IMR-90 (cell line): ENCODE data around the gene CENPF. TPM values are rescaled to one million over a fixed set of nuclear protein-coding genes. Genes with fewer than 3 reads are reported as not detected.

Experiments used
- ATAC-seq: fragments of 200-7000 bp; cut with Tn5 transposase; 2 replicates; pipeline ENCODE4 v1.9.1; 2020; ENCODE audit warnings: low read depth, mild to moderate bottlenecking, moderate library complexity
- BruUV-seq: library from RNA; stranded (reverse); fragments of 400-500 nt; replicated peaks from 2 replicates; lab custom pipeline; 2021; lab: Mats Ljungman, UMichigan
- CTCF ChIA-PET: fragments of 300-600 bp; formaldehyde crosslinking; extraction: SDS; loops from one replicate; lab custom pipeline; 2021; ENCODE audit warnings: antibody characterized with exemption; lab: Yijun Ruan, JAX
- POLR2A ChIA-PET: fragments of 300-600 bp; sonication (Branson Sonifier 250); formaldehyde crosslinking; loops from one replicate; lab custom pipeline; 2022; ENCODE audit warnings: antibody characterized with exemption; ENCODE audit not compliant: unreplicated experiment; lab: Charles Lee
- DNase-seq: peaks from one replicate; pipeline ENCODE4 v3.0.0; 2013
- H2AFZ ChIP-seq: replicated peaks from 2 replicates; pipeline ENCODE3; 2013; ENCODE audit warnings: low read length, mild to moderate bottlenecking; ENCODE audit not compliant: poor library complexity
- H2AK5ac ChIP-seq: 2 replicates; pipeline ENCODE4 v1.6.1; 2013; ENCODE audit warnings: low read depth, low read length, inconsistent platforms
- H2AK9ac ChIP-seq: replicated peaks from 2 replicates; pipeline ENCODE3; 2013; ENCODE audit warnings: mild to moderate bottlenecking, low read depth, low read length, moderate library complexity; ENCODE audit not compliant: poor library complexity
- H2BK120ac ChIP-seq: 2 replicates; pipeline ENCODE4 v1.6.1; 2013; ENCODE audit warnings: low read depth, low read length, inconsistent platforms
- H2BK15ac ChIP-seq: 3 replicates; pipeline ENCODE4 v1.6.1; 2013; ENCODE audit warnings: low read depth, low read length, inconsistent platforms
- H2BK20ac ChIP-seq: 2 replicates; pipeline ENCODE4 v1.6.1; 2013; ENCODE audit warnings: low read depth, mild to moderate bottlenecking, inconsistent platforms, low read length, moderate library complexity
- H2BK5ac ChIP-seq: 2 replicates; pipeline ENCODE4 v1.6.1; 2013; ENCODE audit warnings: mild to moderate bottlenecking, low read depth, low read length, inconsistent platforms; ENCODE audit not compliant: poor library complexity, severe bottlenecking
- H3K14ac ChIP-seq: replicated peaks from 2 replicates; pipeline ENCODE4 v1.6.1; 2013; ENCODE audit warnings: low read depth, low read length, inconsistent platforms
- H3K18ac ChIP-seq: 2 replicates; pipeline ENCODE4 v1.6.1; 2013; ENCODE audit warnings: low read depth, low read length, control low read depth
- H3K23ac ChIP-seq: 2 replicates; pipeline ENCODE4 v1.6.1; 2013; ENCODE audit warnings: low read depth, low read length, inconsistent platforms
- H3K27ac ChIP-seq: 2 replicates; pipeline ENCODE4 v1.5.1; 2013; ENCODE audit warnings: mild to moderate bottlenecking, control low read depth, low read length; ENCODE audit not compliant: insufficient read depth
- H3K27me3 ChIP-seq: 2 replicates; pipeline ENCODE4 v1.6.1; 2013; ENCODE audit warnings: low read length; ENCODE audit not compliant: control insufficient read depth, insufficient read depth
- H3K36me3 ChIP-seq: 2 replicates; pipeline ENCODE4 v1.6.1; 2013; ENCODE audit warnings: low read length, mixed read lengths; ENCODE audit not compliant: control insufficient read depth, insufficient read depth
- H3K4ac ChIP-seq: 2 replicates; pipeline ENCODE4 v1.6.1; 2013; ENCODE audit warnings: low read depth, low read length, inconsistent platforms
- H3K4me1 ChIP-seq: 2 replicates; pipeline ENCODE4 v1.6.1; 2013; ENCODE audit warnings: low read length, mixed read lengths; ENCODE audit not compliant: control insufficient read depth, insufficient read depth
- H3K4me2 ChIP-seq: 2 replicates; pipeline ENCODE4 v1.6.1; 2013; ENCODE audit warnings: low read depth, mild to moderate bottlenecking, control low read depth, low read length, moderate library complexity
- H3K4me3 ChIP-seq: 2 replicates; pipeline ENCODE4 v1.5.1; 2013; ENCODE audit warnings: low read depth, mild to moderate bottlenecking, control low read depth, low read length, moderate library complexity; ENCODE audit not compliant: insufficient read depth
- H3K56ac ChIP-seq: 2 replicates; pipeline ENCODE4 v1.6.1; 2013; ENCODE audit warnings: low read length, inconsistent platforms; ENCODE audit not compliant: insufficient read depth; ENCODE audit errors: extremely low read depth
- H3K79me1 ChIP-seq, 2 experiments: 2 replicates each; pipeline ENCODE4 v1.6.1; 2013; ENCODE audit warnings: low read length in 2 of 2, inconsistent platforms in 1 of 2, low read depth in 1 of 2
- H3K9ac ChIP-seq: 2 replicates; pipeline ENCODE4 v1.6.1; 2013; ENCODE audit warnings: low read depth, low read length, control low read depth
- H3K9me1 ChIP-seq: 2 replicates; pipeline ENCODE4 v1.6.1; 2013; ENCODE audit warnings: low read length, inconsistent platforms; ENCODE audit not compliant: insufficient read depth
- H3K9me3 ChIP-seq: 2 replicates; pipeline ENCODE4 v1.6.1; 2013; ENCODE audit warnings: low read length; ENCODE audit not compliant: control insufficient read depth, insufficient read depth
- H4K20me1 ChIP-seq: 2 replicates; pipeline ENCODE4 v1.6.1; 2013; ENCODE audit warnings: low read length, inconsistent platforms; ENCODE audit not compliant: insufficient read depth
- H4K5ac ChIP-seq: 2 replicates; pipeline ENCODE4 v1.6.1; 2013; ENCODE audit warnings: mild to moderate bottlenecking, low read depth, low read length, control low read depth
- H4K8ac ChIP-seq, 2 experiments: 2 replicates each; pipeline ENCODE4 v1.6.1; 2013; ENCODE audit warnings: low read depth in 2 of 2, low read length in 2 of 2, control low read depth in 1 of 2, inconsistent platforms in 1 of 2
- H4K91ac ChIP-seq: 2 replicates; pipeline ENCODE4 v1.6.1; 2013; ENCODE audit warnings: low read depth, low read length, inconsistent platforms; ENCODE audit not compliant: insufficient read depth
- BHLHE40 ChIP-seq: fragments of 150-350 bp; IDR thresholded peaks from 2 replicates; pipeline ENCODE4 v1.6.1; 2016; ENCODE audit warnings: mild to moderate bottlenecking, low read depth, low read length
- CEBPB ChIP-seq: IDR thresholded peaks from 2 replicates; pipeline ENCODE4 v1.6.1; 2012; ENCODE audit warnings: low read depth, low read length, improper control_type of control experiment
- CHD1 ChIP-seq: IDR thresholded peaks from 2 replicates; pipeline ENCODE4 v1.6.1; 2012; ENCODE audit warnings: low read depth, low read length, improper control_type of control experiment
- CTCF ChIP-seq: conservative IDR thresholded peaks from 2 replicates; pipeline ENCODE4 v1.5.1; 2012; ENCODE audit warnings: mild to moderate bottlenecking, low read depth, low read length, improper control_type of control experiment
- ELK1 ChIP-seq: fragments of 150-350 bp; IDR thresholded peaks from 2 replicates; pipeline ENCODE4 v1.6.1; 2016; ENCODE audit warnings: low read depth, mild to moderate bottlenecking, low read length, moderate library complexity, borderline replicate concordance
- FOS ChIP-seq: fragments of 150-350 bp; IDR thresholded peaks from 2 replicates; pipeline ENCODE4 v1.6.1; 2016; ENCODE audit warnings: low read depth, low read length
- MAFK ChIP-seq: IDR thresholded peaks from 2 replicates; pipeline ENCODE4 v1.6.1; 2012; ENCODE audit warnings: low read depth, low read length, improper control_type of control experiment
- MAZ ChIP-seq: IDR thresholded peaks from 2 replicates; pipeline ENCODE4 v1.6.1; 2012; ENCODE audit warnings: low read depth, mild to moderate bottlenecking, low read length, improper control_type of control experiment, moderate library complexity, borderline replicate concordance
- MXI1 ChIP-seq: IDR thresholded peaks from 2 replicates; pipeline ENCODE4 v1.6.1; 2012; ENCODE audit warnings: low read depth, mild to moderate bottlenecking, low read length, moderate library complexity, borderline replicate concordance
- NFE2L2 ChIP-seq: fragments of 150-350 bp; IDR thresholded peaks from 2 replicates; pipeline ENCODE4 v1.6.1; 2016; ENCODE audit warnings: low read depth, mild to moderate bottlenecking, low read length
- POLR2A ChIP-seq: IDR thresholded peaks from 2 replicates; pipeline ENCODE4 v1.6.1; 2012; ENCODE audit warnings: mild to moderate bottlenecking, low read depth, low read length
- RAD21 ChIP-seq: IDR thresholded peaks from 2 replicates; pipeline ENCODE4 v1.6.1; 2012; ENCODE audit warnings: low read length, improper control_type of control experiment
- RCOR1 ChIP-seq: IDR thresholded peaks from 2 replicates; pipeline ENCODE4 v1.6.1; 2012; ENCODE audit warnings: mild to moderate bottlenecking, low read length, improper control_type of control experiment; ENCODE audit not compliant: insufficient replicate concordance
- RFX5 ChIP-seq: IDR thresholded peaks from 2 replicates; pipeline ENCODE4 v1.8.0; 2012; ENCODE audit warnings: low read depth, mild to moderate bottlenecking, low read length, moderate library complexity
- SMC3 ChIP-seq: fragments of 150-350 bp; IDR thresholded peaks from 2 replicates; pipeline ENCODE4 v1.6.1; 2016; ENCODE audit warnings: low read depth, mild to moderate bottlenecking, antibody characterized with exemption, low read length, moderate library complexity
- WGBS, 2 experiments: methylation state at CpG; one replicate each; pipeline versions ENCODE4 v1.1.5 to v1.1.7; 2013; ENCODE audit warnings: missing lambda C conversion rate in 2 of 2; ENCODE audit not compliant: insufficient read length in 1 of 2; ENCODE audit errors: extremely low coverage in 2 of 2; 5-methylcytosine and 5-hydroxymethylcytosine counted together
- dilution Hi-C: fragments of 300-500 bp; cut with HindIII; formaldehyde crosslinking; loops from one replicate; pipeline ENCODE4 v1.14.3; 2018; ENCODE audit warnings: low sequenced_read_pairs; ENCODE audit not compliant: unreplicated experiment
- in situ Hi-C: fragments of 300-500 bp; cut with MboI; formaldehyde crosslinking; loops from 3 replicates; pipeline ENCODE4 v1.14.3; 2019; ENCODE audit warnings: low sequenced_read_pairs, inconsistent platforms, mixed read lengths
- intact Hi-C: fragments of 100-400 bp; cut with micrococcal nuclease; formaldehyde crosslinking; loops from 2 replicates; pipeline ENCODE4 v1.10.0; 2022
- polyA plus RNA-seq, 3 experiments: library from polyadenylated mRNA; depleted of rRNA; stranded (reverse); fragments of >200 nt; gene quantifications; 2 replicates each; pipeline ENCODE4 v1.2.3, GENCODE V29; 2012; ENCODE audit warnings: low replicate concordance in 1 of 3
- total RNA-seq: library from RNA; depleted of rRNA; stranded (reverse); fragments of >200 nt; gene quantifications from 2 replicates; pipeline ENCODE4 v1.2.3, GENCODE V29; 2012
- TF ChIP-seq, protein P1 (sequence below): fragments of 150-350 bp; IDR thresholded peaks from 2 replicates; pipeline ENCODE4 v1.6.1; 2017; ENCODE audit warnings: mild to moderate bottlenecking, antibody characterized with exemption, low read length, low read depth

The CENPF gene
- total and polyA plus RNA-seq, 2 of the 4 experiments (the other 2 are of a cell fraction) = 20.9 to 51.8 TPM

DNA sequence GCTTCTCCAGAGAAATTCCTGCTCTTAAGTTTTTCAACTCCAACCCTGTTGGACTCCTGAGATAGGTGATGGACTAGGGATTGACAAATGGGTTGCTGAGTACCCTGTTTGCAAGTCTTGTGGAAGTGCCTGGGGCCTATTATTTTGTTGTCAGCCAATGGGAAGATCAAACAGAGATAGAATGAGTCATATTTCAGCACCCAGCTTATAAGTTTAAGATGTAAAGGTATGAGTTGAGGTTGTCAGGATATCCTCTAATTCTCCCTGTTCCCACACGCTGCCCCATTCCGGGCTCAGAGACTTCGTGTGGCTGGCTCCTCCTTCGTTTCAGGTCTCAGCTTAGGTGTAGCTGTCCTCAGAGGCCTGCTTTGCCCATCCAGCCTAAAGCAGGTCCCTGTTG, 91.8 kb downstream of the CENPF start:
- H4K20me1 ChIP-seq = no peaks in the 10 kb centered on the region
- H4K5ac ChIP-seq = no peak overlapping the region
- no peak overlapping the region for H3K27ac ChIP-seq
- H4K8ac ChIP-seq = no peak overlapping the region
- no peak overlapping the region for H2BK15ac ChIP-seq
- no peak overlapping the region for H3K4ac ChIP-seq
- H3K9me1 ChIP-seq = no peaks in the 10 kb centered on the region
- CTCF ChIA-PET = no interaction called here
- no peak overlapping the region for H2AFZ ChIP-seq
- no peak overlapping the region for H2AK5ac ChIP-seq
- DNase-seq (no peak), ATAC-seq (no peak)
- in situ Hi-C loops = no loop called here
- TF ChIP-seq SMC3 (no peak), RCOR1 (no peak), MAFK (no peak), BHLHE40 (no peak), RAD21 (no peak), NFE2L2 (no peak), MXI1 (no peak), MAZ (no peak), CHD1 (no peak), CTCF (no peak), CEBPB (no peak), ELK1 (no peak), FOS (no peak), RFX5 (no peak), POLR2A (no peak)
- TF ChIP-seq, protein P1, sequence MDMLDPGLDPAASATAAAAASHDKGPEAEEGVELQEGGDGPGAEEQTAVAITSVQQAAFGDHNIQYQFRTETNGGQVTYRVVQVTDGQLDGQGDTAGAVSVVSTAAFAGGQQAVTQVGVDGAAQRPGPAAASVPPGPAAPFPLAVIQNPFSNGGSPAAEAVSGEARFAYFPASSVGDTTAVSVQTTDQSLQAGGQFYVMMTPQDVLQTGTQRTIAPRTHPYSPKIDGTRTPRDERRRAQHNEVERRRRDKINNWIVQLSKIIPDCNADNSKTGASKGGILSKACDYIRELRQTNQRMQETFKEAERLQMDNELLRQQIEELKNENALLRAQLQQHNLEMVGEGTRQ = no peak
- no peak overlapping the region for H3K4me2 ChIP-seq
- no peak overlapping the region for H3K4me3 ChIP-seq
- no peak overlapping the region for H3K23ac ChIP-seq
- no peak overlapping the region for H2BK120ac ChIP-seq
- no peaks in the 10 kb centered on the region for H3K36me3 ChIP-seq
- H3K9ac ChIP-seq = no peak overlapping the region
- H3K18ac ChIP-seq = no peak overlapping the region
- H2BK5ac ChIP-seq = no peak overlapping the region
- H4K91ac ChIP-seq = no peak overlapping the region
- no peaks in the 10 kb centered on the region for H3K79me1 ChIP-seq
- intact Hi-C loops = no loop called here
- H2BK20ac ChIP-seq = no peak overlapping the region
- no peaks in the 10 kb centered on the region for H3K4me1 ChIP-seq
- no CpG with 5 or more reads among the region's 4 CpGs for WGBS, 2 experiments
- dilution Hi-C loops = no loop called here
- H3K14ac ChIP-seq = no peak overlapping the region
- no peak overlapping the region for H2AK9ac ChIP-seq
- no peaks in the 10 kb centered on the region for H3K9me3 ChIP-seq
- POLR2A ChIA-PET = no interaction called here
- no peaks in the 10 kb centered on the region for H3K27me3 ChIP-seq
- H3K56ac ChIP-seq = no peak overlapping the region
- no TSS peak for BruUV-seq
